ENCODE data around the gene RUNX3.
"Not testable (repeated sequence)": the region's sequence is repeated elsewhere in the genome, so short reads cannot be mapped to it uniquely, and the experiment has no call there.

The RUNX3 gene

GRCh38 chr1:24897263-24898151 lies 32.6 kb downstream of the RUNX3 start:
- Mint-ChIP-seq H3K4me3 (no peak overlapping the region), H3K9me3 (peaks cover 8% of the 10 kb centered on the region), H3K4me1 (ENCODE audit: low read depth) (peaks cover 15% of the 10 kb centered on the region), H3K36me3 (ENCODE audit: low read depth) (peaks cover 33% of the 10 kb centered on the region), H3K27ac (no peak overlapping the region), H3K27me3 (ENCODE audit: low read depth) (no peaks in the 10 kb centered on the region)
- DNase-seq (ENCODE audit: low spot score), result no peak

DNA sequence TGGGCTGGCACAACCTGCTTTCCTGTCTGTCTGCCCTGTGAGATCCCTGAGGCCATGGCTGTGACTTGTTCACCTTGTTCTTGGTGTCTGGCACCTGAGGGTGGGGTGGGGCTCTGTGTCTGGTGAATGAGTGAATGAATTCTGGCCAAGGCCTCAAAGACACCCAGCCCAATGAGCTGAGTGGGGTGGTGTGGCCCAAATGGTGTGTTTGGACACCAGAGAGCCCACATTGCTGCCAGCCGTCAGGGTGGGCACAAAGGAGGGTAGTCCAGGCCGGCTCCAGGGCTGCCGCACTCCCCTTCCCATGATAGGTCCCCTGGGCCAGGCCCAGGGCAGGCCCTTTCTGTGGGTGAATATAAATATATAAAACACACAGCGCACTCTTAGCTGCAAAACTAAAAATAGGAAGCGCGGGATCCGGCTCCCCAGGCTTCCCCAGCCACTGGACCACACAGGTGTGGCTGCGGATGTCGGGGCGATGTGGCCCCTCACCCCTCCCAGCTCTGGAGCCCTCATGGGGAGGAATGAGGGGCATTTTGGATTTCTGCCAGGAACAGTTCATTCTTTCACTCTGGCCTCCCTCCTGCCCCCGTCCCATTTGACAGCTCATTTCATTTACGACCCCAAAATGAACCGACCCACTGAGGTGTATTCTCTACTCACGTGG lies 33.3 kb downstream of the RUNX3 start:
- no peak overlapping the region for H3K27ac Mint-ChIP-seq
- H3K4me3 Mint-ChIP-seq, result no peak overlapping the region
- peaks cover 31% of the 10 kb centered on the region for H3K36me3 Mint-ChIP-seq (ENCODE audit: low read depth)

GRCh38 chr1:24896176-24896575 lies 33.9 kb downstream of the RUNX3 start:
- H3K4me1 Mint-ChIP-seq (ENCODE audit: low read depth), result peaks cover 15% of the 10 kb centered on the region
- peaks cover 10% of the 10 kb centered on the region for H3K9me3 Mint-ChIP-seq
- DNase-seq (ENCODE audit: low spot score), result no peak
- no peaks in the 10 kb centered on the region for H3K27me3 Mint-ChIP-seq (ENCODE audit: low read depth)
- no peak overlapping the region for H3K4me3 Mint-ChIP-seq
- H3K27ac Mint-ChIP-seq, result no peak overlapping the region
- H3K36me3 Mint-ChIP-seq (ENCODE audit: low read depth), result peaks cover 27% of the 10 kb centered on the region

More for the DNA sequence above, 33.3 kb downstream of the RUNX3 start:
- H3K27me3 Mint-ChIP-seq (ENCODE audit: low read depth), result no peaks in the 10 kb centered on the region
- peaks cover 9% of the 10 kb centered on the region for H3K9me3 Mint-ChIP-seq
- DNase-seq (ENCODE audit: low spot score), result no peak
- H3K4me1 Mint-ChIP-seq (ENCODE audit: low read depth), result peaks cover 15% of the 10 kb centered on the region

- Mint-ChIP-seq H3K4me1 (ENCODE audit: low read depth) (peaks cover 15% of the 10 kb centered on the region), H3K27me3 (ENCODE audit: low read depth) (no peaks in the 10 kb centered on the region), H3K4me3 (no peak overlapping the region), H3K27ac (no peak overlapping the region), H3K9me3 (peaks cover 13% of the 10 kb centered on the region), H3K36me3 (ENCODE audit: low read depth) (peaks cover 23% of the 10 kb centered on the region)
- DNase-seq (ENCODE audit: low spot score), result no peak
These were observed 34.6 kb downstream of the RUNX3 start for GRCh38 chr1:24895511-24895910.

DNA sequence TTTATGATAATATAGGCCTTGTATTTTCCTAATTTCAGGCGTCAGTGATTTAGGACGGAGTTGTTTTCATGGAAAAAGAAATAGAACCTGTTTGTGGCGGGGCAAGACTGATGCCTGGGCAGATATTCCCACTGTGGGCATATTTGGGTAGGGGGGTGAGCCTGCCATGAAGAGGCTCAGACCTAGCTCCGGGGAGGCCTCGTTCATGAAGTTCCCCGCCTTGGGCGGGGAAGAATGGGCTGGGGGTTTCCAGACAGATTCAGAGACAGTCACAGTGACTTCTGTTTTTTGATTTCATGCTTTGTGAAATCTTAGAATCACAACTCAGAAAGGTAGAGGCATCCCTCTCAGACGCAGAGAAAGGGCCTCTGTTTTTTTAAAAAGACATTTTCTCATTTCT lies 36.1 kb downstream of the RUNX3 start:
- Mint-ChIP-seq H3K36me3 (ENCODE audit: low read depth) (peaks cover 12% of the 10 kb centered on the region), H3K27ac (no peak overlapping the region), H3K9me3 (peaks cover 13% of the 10 kb centered on the region), H3K4me1 (ENCODE audit: low read depth) (peaks cover 8% of the 10 kb centered on the region), H3K27me3 (ENCODE audit: low read depth) (no peaks in the 10 kb centered on the region), H3K4me3 (no peak overlapping the region)
- no peak for DNase-seq (ENCODE audit: low spot score)

GRCh38 chr1:24893431-24893830 lies 36.6 kb downstream of the RUNX3 start:
- Mint-ChIP-seq H3K27me3 (ENCODE audit: low read depth) (no peaks in the 10 kb centered on the region), H3K4me1 (ENCODE audit: low read depth) (peaks cover 6% of the 10 kb centered on the region), H3K4me3 (no peak overlapping the region), H3K27ac (no peak overlapping the region), H3K9me3 (peaks cover 13% of the 10 kb centered on the region), H3K36me3 (ENCODE audit: low read depth) (peaks cover 8% of the 10 kb centered on the region)
- no peak for DNase-seq (ENCODE audit: low spot score)

- peaks cover 3% of the 10 kb centered on the region for H3K4me1 Mint-ChIP-seq (ENCODE audit: low read depth)
- DNase-seq (ENCODE audit: low spot score), result no peak
- H3K27me3 Mint-ChIP-seq (ENCODE audit: low read depth), result no peaks in the 10 kb centered on the region
- H3K4me3 Mint-ChIP-seq, result no peak overlapping the region
- peaks cover 13% of the 10 kb centered on the region for H3K9me3 Mint-ChIP-seq
- H3K27ac Mint-ChIP-seq, result no peak overlapping the region
- H3K36me3 Mint-ChIP-seq (ENCODE audit: low read depth), result peaks cover 8% of the 10 kb centered on the region
These were observed 37.6 kb downstream of the RUNX3 start for GRCh38 chr1:24892188-24893153.

GRCh38 chr1:24891367-24891766 lies 38.7 kb downstream of the RUNX3 start:
- H3K36me3 Mint-ChIP-seq (ENCODE audit: low read depth); DNase-seq (ENCODE audit: low spot score); H3K4me3 Mint-ChIP-seq; H3K27me3 Mint-ChIP-seq (ENCODE audit: low read depth); H3K4me1 Mint-ChIP-seq (ENCODE audit: low read depth); H3K27ac Mint-ChIP-seq: not testable (repeated sequence)
- peaks cover 13% of the 10 kb centered on the region for H3K9me3 Mint-ChIP-seq

DNA sequence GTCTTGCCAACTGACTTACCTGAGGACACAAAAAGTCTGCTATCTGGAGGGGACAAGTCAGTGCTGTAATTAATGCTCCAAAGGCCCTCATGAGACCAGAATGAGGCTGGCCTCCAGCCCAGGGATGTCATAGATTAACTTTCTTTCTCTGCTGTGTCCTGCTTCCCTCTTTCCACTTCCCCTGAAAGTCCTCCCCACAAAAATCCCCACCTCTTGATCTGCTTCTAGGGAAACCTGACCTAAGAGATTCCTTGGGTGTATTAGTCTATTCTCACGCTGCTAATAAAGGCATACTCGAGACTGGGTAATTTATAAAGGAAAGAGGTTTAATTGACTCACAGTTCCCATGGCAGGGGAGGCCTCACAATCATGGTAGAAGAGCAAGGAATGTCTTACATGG lies 39.2 kb downstream of the RUNX3 start:
- H3K4me3 Mint-ChIP-seq, result no peak overlapping the region
- peaks cover 13% of the 10 kb centered on the region for H3K9me3 Mint-ChIP-seq
- no peak for DNase-seq (ENCODE audit: low spot score)
- H3K36me3 Mint-ChIP-seq (ENCODE audit: low read depth), result peaks cover 8% of the 10 kb centered on the region
- H3K4me1 Mint-ChIP-seq (ENCODE audit: low read depth), result no peaks in the 10 kb centered on the region
- peak overlapping the region; percentile 4 for H3K27ac Mint-ChIP-seq
- H3K27me3 Mint-ChIP-seq (ENCODE audit: low read depth), result peaks cover 7% of the 10 kb centered on the region

DNA sequence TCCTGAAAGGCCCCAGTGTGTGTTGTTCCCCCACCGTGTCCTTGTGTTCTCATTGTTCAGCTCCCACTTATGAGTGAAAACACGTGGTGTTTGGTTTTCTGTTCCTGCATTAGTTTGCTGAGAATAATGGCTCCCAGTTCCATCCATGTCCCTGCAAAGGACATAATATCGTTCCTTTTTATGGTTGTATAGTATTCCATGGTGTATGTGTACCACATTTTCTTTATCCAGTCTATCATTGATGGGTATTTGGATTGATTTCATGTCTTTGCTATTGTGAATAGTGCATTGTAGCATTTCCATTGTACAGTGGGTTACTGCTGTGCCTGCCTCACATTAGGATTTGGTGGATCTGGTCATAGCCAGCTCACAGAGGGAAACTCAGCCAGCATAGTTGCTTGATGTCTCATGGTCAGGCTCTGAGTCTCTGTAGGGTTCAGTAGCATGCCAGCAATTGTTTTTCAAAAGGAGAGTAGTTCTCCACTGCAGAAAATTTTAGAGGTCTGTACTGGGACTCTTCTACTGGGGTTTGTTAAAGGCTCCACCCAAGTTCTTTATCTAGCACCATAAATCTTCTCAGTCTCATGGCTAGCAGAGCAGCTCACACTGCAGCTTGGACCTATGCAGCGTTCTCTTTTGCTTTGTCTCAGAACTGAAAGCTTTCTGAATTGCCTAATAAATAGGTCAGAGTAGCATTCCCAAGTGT lies 41.0 kb downstream of the RUNX3 start:
- DNase-seq (ENCODE audit: low spot score), result no peak
- peaks cover 20% of the 10 kb centered on the region for H3K9me3 Mint-ChIP-seq
- H3K4me1 Mint-ChIP-seq (ENCODE audit: low read depth), result no peaks in the 10 kb centered on the region
- no peak overlapping the region for H3K4me3 Mint-ChIP-seq
- H3K27me3 Mint-ChIP-seq (ENCODE audit: low read depth), result peaks cover 14% of the 10 kb centered on the region
- peaks cover 10% of the 10 kb centered on the region for H3K36me3 Mint-ChIP-seq (ENCODE audit: low read depth)
- H3K27ac Mint-ChIP-seq, result no peak overlapping the region

GRCh38 chr1:24888061-24888970 lies 41.8 kb downstream of the RUNX3 start:
- no peaks in the 10 kb centered on the region for H3K4me1 Mint-ChIP-seq (ENCODE audit: low read depth)
- peaks cover 28% of the 10 kb centered on the region for H3K9me3 Mint-ChIP-seq
- no peak for DNase-seq (ENCODE audit: low spot score)
- H3K27me3 Mint-ChIP-seq (ENCODE audit: low read depth), result peaks cover 22% of the 10 kb centered on the region
- H3K27ac Mint-ChIP-seq, result no peak overlapping the region
- H3K36me3 Mint-ChIP-seq (ENCODE audit: low read depth), result peaks cover 11% of the 10 kb centered on the region
- H3K4me3 Mint-ChIP-seq, result no peak overlapping the region

DNA sequence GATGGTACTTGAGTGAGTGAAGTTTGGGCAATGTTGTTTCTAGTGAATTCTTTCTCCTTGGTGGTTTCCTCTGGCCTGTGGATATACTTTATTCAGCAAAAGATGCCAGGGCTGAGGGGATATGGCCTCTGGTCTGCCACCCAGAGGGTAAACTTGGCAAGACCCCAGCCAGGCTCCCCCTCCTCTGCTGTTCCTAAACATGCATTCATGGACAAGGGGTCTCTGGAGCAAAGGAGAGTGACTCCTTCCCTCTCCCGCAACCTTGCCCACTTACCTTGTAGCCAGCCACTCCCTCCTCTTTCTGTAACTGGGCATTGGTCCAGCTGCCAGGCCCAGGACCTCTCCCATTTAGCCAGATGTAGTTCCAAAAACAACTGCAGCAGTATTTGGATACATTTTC lies 43.8 kb downstream of the RUNX3 start:
- Mint-ChIP-seq H3K4me1 (ENCODE audit: low read depth) (no peaks in the 10 kb centered on the region), H3K4me3 (no peak overlapping the region), H3K9me3 (peaks cover 23% of the 10 kb centered on the region), H3K27ac (no peak overlapping the region), H3K36me3 (ENCODE audit: low read depth) (peaks cover 3% of the 10 kb centered on the region), H3K27me3 (ENCODE audit: low read depth) (peaks cover 42% of the 10 kb centered on the region)
- no peak for DNase-seq (ENCODE audit: low spot score)

Measured in T-helper 2 cell treated with Interferon-gamma antibody and Interleukin-4, amounts not matched to agents 5 μg/mL and 100 μg/mL, for 36 hours (primary cell).